ENCODE results near the gene MCAT.

MCAT gene

DNA sequence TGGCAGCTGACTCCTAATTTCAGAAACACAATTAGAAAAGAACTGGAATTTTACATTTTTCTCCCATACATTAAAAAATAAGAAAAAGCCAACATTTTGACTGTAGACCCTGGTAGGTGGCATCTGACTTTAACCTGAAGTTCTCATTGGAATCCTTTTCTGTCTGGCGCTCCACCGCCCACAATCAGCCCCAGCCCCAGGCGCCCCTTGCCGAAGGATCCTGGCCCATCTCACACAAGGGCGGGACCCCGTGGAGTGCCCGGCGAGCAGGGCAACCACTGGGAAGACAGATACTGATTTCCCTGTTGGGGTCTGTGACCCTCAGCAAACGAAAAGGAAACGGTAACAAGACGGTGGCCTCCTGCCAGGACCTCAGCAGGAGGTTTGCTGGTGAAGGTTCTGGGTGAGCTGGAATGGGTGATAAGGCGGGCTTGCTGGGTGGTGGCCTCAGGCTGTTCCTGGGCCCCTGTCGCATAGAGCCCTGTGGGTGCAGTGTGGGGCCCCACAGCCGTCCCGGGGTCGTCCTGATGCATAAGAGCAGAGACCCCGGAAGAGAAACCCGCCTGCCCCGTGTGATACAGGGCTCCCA lies 23.9 kb upstream of the MCAT start:
- TF ChIP-seq, protein P1, sequence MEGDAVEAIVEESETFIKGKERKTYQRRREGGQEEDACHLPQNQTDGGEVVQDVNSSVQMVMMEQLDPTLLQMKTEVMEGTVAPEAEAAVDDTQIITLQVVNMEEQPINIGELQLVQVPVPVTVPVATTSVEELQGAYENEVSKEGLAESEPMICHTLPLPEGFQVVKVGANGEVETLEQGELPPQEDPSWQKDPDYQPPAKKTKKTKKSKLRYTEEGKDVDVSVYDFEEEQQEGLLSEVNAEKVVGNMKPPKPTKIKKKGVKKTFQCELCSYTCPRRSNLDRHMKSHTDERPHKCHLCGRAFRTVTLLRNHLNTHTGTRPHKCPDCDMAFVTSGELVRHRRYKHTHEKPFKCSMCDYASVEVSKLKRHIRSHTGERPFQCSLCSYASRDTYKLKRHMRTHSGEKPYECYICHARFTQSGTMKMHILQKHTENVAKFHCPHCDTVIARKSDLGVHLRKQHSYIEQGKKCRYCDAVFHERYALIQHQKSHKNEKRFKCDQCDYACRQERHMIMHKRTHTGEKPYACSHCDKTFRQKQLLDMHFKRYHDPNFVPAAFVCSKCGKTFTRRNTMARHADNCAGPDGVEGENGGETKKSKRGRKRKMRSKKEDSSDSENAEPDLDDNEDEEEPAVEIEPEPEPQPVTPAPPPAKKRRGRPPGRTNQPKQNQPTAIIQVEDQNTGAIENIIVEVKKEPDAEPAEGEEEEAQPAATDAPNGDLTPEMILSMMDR (IDR thresholded peaks at IDR 0.05; ENCODE audit: borderline replicate concordance, insufficient read depth, low read depth, low read length): no peak
- no peak overlapping the region for H3K4me3 ChIP-seq (ENCODE audit: low read depth, low read length)

DNA sequence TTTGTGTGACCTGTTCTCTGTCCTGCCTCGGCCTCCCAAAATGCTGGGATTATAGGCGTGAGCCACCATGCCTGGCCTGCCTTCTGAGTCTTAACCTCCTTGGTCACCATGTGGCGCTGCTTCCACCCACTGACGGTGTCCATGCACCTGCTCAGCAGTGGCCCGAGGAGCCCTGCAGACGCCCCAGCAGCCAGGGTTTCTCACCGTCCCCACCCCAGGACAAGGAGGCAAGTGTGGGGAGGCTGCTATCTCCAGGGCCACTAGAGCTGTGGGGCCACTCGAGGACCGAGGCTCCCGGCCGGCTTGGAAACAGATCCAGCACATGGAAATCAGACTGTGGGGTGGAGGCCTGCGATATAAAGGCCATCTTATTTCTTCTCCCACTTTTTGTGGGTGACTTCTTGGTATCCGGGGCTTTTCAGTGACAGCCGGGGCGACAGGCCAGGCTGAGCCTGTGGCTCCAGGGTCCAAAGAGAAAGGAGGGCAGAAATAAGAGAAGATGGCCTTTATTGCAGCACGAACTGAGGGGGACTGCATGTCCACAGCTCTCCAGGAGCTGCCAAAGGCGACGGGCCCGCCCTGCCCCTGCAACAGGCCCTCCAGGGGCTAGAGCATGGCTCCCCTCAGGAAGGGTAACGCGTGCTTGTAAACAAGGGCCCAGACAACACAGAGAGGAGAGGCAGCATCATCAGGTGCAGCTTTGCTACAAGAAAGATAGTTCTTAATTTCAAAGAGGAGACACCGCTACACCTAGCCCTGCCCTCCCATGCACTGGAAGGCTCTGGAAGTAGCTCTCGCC lies 23.1 kb upstream of the MCAT start:
- H3K4me3 ChIP-seq (ENCODE audit: low read depth, low read length): no peak overlapping the region
- TF ChIP-seq, protein P1 (IDR thresholded peaks at IDR 0.05; ENCODE audit: borderline replicate concordance, insufficient read depth, low read depth, low read length): no peak

DNA sequence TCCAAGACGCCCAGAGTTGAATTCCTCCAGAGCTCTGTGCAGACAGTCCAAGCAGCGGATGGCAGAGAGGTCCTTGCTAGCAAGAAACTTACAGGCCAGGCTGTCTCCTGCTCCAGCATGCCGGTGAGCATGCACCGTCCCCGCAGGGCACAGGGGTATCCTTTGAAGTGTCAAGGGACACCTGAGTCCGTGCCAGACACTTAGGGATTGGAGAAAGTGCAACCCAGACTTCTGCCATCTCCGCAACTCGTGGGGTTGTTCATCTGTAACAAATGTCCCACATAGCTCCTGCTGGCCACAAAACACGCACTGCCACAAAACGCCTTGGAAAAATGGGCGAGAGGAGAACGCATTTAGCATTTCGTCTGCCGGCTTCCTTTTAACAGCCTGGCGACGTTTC lies 21.4 kb upstream of the MCAT start:
- TF ChIP-seq, protein P1 (IDR thresholded peaks at IDR 0.05; ENCODE audit: borderline replicate concordance, insufficient read depth, low read depth, low read length): no peak
- H3K4me3 ChIP-seq (ENCODE audit: low read depth, low read length): no peak overlapping the region

DNA sequence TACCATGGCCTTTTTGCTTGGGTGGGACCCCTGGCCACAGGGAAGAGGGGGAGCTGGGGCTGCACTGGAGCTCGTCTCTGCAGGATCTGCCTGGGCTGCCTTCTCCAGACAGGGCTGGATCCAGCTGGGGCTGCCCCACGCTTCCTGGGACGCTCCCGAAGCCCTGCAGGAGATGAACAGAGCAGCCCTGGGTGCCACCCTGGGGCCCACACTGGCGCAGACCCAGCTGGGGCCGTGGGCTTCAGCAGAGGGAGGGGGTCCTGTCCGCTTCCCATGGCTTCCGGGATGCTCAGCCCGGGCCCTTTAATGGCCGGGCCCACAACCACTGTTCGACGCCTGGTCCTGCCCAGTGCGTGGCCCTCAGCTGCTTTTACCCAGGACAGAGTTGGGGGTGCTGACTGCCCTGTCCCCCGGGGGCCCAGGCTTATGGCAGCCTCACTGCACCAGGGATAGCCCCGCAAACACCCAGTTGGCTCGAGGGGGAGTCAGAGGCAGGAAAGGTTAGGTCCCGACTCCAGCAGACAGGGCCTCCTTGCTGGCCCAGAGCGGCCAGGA lies 20.1 kb upstream of the MCAT start:
- H3K4me3 ChIP-seq (ENCODE audit: low read depth, low read length): no peak overlapping the region
- TF ChIP-seq, protein P1 (IDR thresholded peaks at IDR 0.05; ENCODE audit: borderline replicate concordance, insufficient read depth, low read depth, low read length): no peak

DNA sequence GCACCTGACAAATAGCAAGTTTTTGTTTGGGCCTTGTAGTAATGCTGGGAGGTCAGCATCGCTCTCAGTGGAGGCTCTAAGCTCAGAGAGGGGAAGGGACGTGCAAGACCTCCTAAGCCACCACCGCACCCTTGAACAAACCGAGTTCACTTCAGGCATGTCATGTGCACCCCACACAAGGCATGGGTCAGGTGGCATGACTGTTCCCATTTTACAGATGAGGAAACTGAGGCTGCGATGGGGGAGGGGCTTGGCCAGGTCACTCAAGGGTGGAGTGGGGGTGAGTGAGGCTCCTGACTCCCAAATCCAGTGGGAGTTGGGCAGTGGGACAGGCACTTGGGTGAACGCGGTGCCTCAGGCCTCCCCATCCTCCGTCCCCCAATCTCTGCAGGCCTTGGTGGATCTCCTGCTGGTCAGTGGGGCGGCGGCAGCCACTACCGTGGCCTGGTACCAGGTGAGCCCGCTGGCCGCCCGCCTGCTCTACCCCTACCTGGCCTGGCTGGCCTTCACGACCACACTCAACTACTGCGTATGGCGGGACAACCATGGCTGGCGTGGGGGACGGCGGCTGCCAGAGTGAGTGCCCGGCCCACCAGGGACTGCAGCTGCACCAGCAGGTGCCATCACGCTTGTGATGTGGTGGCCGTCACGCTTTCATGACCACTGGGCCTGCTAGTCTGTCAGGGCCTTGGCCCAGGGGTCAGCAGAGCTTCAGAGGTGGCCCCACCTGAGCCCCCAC lies 19.4 kb upstream of the MCAT start:
- no peak overlapping the region for H3K4me3 ChIP-seq (ENCODE audit: low read depth, low read length)
- TF ChIP-seq, protein P1 (IDR thresholded peaks at IDR 0.05; ENCODE audit: borderline replicate concordance, insufficient read depth, low read depth, low read length): no peak

DNA sequence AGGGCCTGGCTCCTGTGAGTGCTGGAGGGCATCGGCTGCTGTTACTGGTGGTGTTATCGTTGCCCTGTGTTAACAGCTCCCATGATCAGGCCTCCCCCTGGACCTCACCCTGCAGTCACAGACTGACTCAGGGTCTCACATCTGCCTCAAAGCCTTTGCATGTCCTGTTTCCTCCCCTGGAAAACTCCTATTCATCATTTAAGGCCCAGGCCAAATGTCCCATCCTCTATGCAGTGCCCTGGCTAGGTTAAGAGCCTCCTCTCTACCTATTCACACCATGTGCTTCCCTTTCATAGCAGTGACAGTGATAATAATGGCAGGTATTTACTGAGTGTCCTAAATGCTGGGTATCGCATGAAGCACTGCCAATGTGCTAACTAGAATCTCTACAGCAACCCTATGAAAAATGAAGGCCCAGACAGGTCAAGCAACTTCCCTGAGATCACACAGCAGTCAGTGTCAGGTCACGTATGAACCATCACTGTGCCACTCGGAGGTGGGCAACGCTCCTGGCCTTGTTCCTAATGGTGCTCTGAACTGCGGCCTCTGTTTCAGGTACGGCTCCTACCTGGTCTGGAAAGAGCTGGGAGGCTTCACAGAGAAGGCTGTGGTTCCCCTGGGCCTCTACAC lies 17.4 kb upstream of the MCAT start:
- TF ChIP-seq, protein P1 (IDR thresholded peaks at IDR 0.05; ENCODE audit: borderline replicate concordance, insufficient read depth, low read depth, low read length): no peak
- no peak overlapping the region for H3K4me3 ChIP-seq (ENCODE audit: low read depth, low read length)
